GM21381 (cell line): Measurements from ENCODE around the gene KIRREL3.

Experiments
- ATAC-seq: cut with Tn5 transposase; IDR thresholded peaks from one replicate; pipeline ENCODE4 v1.9.1; 2021; ENCODE audit warnings: mild to moderate bottlenecking, moderate library complexity; ENCODE audit not compliant: unreplicated experiment

Gene KIRREL3

DNA sequence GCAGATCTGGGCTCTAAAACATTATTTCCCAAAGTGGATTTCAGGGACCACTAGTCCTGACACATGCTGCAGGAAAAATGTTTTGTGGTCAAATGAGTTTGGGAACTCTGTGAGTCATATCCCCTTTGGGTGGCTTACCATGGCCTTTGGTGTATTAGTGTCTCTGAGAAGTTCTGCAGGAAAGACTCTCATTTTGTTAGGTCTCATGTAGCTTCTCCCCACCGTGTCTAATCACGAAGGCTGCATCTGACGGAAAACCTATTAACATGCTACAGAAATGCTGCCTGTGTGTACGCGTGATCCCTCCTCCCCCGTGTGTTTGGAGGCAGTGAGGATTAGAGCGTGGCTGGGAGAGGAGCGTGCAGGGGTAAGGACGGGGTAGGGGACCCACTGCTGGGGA is 453.4 kb downstream of the KIRREL3 start:
- ATAC-seq = no peak

- ATAC-seq = no peak
Measured at GRCh38 chr11:126546694-126547093, 453.9 kb downstream of the KIRREL3 start.

GRCh38 chr11:126546191-126546590 is 454.4 kb downstream of the KIRREL3 start:
- no peak for ATAC-seq

DNA sequence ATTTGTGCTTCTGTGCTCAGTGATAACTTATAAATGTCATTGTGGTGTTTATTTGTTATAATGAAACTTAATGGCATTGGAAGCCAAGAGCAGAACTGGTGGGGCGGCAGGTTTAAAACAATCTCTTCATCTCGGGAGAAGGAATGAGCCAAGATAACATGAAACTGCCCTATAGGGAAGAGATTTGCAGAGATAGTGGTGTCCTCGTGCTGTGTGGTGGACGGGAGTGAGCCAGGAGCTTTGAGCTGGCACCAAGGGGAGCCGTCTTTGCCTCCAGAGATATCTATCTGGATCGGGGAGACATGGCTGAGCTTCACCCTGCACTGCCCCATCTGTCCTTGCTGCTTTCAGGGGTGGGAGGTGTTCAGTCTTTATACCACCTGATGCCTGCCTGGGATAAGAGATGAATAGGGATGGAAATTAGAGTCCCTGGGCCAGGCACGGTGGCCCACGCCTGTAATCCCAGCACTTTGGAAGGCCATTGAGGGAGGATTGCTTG is 455.5 kb downstream of the KIRREL3 start:
- ATAC-seq = no peak

GRCh38 chr11:126544108-126545056 is 456.2 kb downstream of the KIRREL3 start:
- ATAC-seq = no peak

- no peak for ATAC-seq
Measured at GRCh38 chr11:126543691-126544090, 456.9 kb downstream of the KIRREL3 start.

DNA sequence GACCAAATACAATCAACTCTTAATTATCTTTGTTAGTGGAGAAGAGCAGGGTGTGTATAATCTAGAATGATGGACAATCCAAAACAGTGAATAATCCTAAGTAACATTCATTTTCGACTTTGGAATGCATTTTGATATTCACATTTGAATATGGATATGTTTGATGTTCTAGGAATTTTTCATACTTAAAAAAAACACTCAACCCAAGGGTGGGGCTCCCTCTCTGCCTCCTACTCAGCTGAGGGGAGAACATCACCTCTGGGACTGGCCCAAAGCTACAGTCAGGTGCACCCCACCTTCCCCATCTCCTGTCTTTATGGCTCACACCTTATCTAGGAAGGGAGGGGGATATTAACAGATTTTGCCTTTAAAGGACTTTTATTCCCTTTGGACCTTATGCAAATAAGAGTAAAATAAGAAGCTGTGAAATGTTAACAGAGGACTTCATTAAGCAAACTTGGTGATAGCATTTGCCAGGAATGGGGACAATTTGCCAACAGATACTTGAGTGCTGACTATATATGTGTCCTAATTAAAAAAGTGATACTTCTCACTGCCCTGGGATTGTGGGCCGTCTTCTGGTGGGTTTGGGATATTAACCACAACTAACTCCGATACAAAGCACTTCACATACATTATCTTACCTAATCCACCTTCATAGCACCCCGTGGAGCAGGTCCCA is 458.1 kb downstream of the KIRREL3 start:
- no peak for ATAC-seq

GRCh38 chr11:126538071-126538470 is 462.5 kb downstream of the KIRREL3 start:
- no peak for ATAC-seq

DNA sequence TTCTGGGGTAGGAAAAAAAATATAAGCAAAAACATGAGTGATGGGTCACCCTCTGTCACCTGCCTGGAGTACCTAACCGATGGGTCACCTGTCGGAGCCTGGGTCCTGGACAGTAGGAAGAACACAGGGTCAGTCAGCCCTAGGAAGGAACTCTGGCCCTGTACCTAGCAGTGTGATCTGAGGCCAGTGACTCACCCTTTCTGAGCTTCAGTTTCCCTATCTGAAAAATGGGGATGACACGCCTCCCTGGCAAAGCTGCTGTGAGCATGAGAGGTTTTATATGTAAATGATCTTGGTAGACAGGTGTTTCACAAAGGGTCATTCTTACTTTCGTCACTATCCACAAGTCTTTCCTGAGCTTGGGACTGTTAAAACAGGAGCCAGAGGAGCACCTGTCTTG is 463.1 kb downstream of the KIRREL3 start:
- ATAC-seq = no peak

DNA sequence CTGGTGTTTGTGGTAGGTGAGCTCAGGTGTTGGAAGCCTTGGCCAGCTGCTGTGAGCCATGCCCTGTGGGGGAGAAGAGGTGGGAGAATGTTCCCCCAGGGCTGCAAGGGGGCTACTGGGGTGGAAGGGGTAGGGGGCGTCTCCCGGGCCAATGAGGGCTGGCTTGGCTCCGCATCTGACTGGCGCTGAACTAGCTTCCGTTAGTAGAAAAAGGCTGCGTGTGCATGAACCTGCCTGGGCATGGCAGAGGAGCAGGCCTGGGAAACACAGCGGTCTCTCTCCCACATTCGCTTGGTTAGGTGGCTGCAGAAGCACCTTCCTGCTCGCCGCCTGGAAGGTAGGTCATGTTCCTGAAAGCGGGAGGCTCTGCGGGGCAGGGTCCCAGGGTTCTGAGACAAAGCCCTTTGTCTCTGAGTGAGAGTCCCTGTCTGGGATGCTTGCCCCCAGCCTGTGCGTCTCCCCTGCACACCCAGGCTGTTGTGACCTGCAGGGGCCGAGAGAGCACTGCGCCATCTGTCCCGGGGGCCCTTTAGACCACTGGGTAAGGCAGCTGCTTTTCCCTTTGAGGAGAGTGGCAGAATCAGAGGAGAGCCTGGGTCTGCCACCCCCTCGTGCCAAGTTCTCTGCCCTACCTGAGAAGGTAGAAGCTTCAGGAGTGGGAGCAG is 466.3 kb downstream of the KIRREL3 start:
- ATAC-seq = no peak

DNA sequence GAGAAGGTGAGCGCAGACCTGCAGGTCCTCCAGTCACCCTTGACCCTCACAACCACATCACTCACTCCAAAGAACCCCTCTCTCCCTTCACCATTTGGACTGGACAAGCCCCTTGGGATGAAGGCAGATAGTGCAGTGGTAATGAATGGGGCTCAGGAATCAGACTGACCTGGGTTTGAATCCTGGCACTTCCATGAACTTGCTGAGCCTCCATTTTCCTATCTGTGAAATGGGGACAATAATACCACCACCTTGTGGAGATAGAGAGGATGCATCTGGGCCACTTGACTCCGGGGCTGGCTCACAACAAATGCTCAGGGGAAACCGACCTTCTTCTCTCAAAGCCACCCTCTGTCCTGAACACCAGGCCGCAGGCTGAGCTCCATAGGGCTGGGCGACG is 467.0 kb downstream of the KIRREL3 start:
- no peak for ATAC-seq

GRCh38 chr11:126530416-126530815 is 470.2 kb downstream of the KIRREL3 start:
- no peak for ATAC-seq

DNA sequence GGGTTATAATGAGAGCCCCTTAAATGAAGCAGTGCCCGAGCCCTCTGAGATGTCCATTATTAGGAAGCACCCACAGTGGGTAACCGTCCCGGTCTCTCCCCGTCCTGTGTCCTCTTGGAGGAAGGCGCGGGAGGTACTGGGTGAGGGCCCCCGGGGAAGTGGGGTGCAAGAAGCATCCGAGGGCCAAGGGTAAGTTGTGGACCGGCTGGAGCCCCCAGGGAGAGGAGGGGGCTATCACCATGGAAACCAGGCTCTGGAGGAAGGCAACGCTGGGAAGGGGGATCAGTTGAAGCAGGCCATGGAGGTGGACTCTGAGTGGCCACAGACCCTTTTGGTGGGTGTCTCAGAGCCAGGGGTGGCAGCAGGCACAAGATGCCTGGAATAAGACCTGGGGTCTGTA is 471.5 kb downstream of the KIRREL3 start:
- no peak for ATAC-seq

GRCh38 chr11:126528075-126528474 is 472.5 kb downstream of the KIRREL3 start:
- ATAC-seq = no peak

GRCh38 chr11:126527651-126528050 is 472.9 kb downstream of the KIRREL3 start:
- no peak for ATAC-seq

- ATAC-seq = no peak
Measured at GRCh38 chr11:126526471-126526870, 474.1 kb downstream of the KIRREL3 start.

GRCh38 chr11:126525702-126526101 is 474.9 kb downstream of the KIRREL3 start:
- ATAC-seq = no peak

DNA sequence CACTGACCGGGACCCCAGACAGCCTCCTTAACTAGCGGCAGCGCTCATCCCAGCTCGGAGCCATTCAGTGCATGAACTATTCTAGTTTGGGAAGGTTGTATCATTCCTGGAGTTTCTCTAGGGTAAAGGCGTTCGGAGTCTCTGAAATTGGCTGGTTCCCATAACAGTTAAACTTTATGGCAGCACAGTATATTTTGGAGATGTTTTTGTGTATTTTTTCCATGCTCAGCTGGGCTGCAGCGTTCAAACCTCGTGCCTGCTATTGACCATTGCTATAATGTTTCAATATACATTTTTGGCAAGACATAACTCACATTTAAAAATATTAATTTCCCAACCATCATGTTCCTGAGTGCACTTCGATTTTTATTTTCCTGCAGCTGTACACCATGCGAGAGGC is 475.4 kb downstream of the KIRREL3 start:
- ATAC-seq = no peak

GRCh38 chr11:126523441-126524205 is 476.9 kb downstream of the KIRREL3 start:
- ATAC-seq = no peak

GRCh38 chr11:126522606-126523005 is 478.0 kb downstream of the KIRREL3 start:
- ATAC-seq = no peak

- no peak for ATAC-seq
Measured at GRCh38 chr11:126522152-126522551, 478.4 kb downstream of the KIRREL3 start.
